ENCODE measurements around the gene CRACDL. TPM values are rescaled to one million over a fixed set of nuclear protein-coding genes. Genes with fewer than 3 reads are reported as not detected.
A peak's percentile ranks its signal among the peaks of the same experiment; 100 is the strongest.

CRACDL gene
- total RNA-seq, 1 donor from 2014 or later = 1.6 TPM

DNA sequence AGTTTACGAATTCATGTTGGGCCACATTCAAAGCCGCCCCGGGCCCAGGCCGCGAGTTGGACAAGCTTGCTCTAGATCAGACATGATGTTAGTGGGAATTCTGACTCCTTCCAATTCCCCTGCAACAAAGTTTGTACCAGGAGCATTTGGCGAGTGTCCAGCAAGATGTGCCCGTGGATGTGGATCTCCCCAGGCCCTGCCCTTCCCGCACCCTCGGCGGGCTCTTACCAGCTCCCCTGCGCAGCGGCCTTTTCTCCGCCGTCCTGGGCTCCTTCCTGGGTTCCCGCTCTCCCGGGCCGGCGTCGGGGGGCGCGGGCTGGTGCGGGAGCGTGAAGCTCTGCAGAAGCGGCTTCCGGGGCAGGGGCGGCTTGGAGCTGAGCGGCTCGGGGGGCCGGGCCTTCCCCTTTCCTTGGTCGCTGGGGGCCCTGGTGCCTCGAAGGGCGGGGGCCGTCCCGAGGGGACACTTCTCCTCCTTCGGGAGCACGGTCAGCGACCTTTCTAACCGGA, 114.3 kb downstream of the CRACDL start:
- no peak for DNase-seq (ENCODE audit: low spot score, unreplicated experiment)
- H3K36me3 Mint-ChIP-seq (ENCODE audit: insufficient read depth) = no peaks in the 10 kb centered on the region
- H3K4me1 Mint-ChIP-seq (ENCODE audit: low read depth) = peaks cover 2% of the 10 kb centered on the region
- H3K27ac Mint-ChIP-seq = no peak overlapping the region
- TF ChIP-seq, protein P1, sequence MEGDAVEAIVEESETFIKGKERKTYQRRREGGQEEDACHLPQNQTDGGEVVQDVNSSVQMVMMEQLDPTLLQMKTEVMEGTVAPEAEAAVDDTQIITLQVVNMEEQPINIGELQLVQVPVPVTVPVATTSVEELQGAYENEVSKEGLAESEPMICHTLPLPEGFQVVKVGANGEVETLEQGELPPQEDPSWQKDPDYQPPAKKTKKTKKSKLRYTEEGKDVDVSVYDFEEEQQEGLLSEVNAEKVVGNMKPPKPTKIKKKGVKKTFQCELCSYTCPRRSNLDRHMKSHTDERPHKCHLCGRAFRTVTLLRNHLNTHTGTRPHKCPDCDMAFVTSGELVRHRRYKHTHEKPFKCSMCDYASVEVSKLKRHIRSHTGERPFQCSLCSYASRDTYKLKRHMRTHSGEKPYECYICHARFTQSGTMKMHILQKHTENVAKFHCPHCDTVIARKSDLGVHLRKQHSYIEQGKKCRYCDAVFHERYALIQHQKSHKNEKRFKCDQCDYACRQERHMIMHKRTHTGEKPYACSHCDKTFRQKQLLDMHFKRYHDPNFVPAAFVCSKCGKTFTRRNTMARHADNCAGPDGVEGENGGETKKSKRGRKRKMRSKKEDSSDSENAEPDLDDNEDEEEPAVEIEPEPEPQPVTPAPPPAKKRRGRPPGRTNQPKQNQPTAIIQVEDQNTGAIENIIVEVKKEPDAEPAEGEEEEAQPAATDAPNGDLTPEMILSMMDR (IDR thresholded peaks at IDR 0.05; ENCODE audit: unreplicated experiment) = no peak
- peaks cover 52% of the 10 kb centered on the region for H3K27me3 Mint-ChIP-seq
- H3K4me3 Mint-ChIP-seq (ENCODE audit: low read depth) = peak overlapping the region; percentile 6
- H3K9me3 Mint-ChIP-seq (ENCODE audit: low read depth) = no peaks in the 10 kb centered on the region

DNA sequence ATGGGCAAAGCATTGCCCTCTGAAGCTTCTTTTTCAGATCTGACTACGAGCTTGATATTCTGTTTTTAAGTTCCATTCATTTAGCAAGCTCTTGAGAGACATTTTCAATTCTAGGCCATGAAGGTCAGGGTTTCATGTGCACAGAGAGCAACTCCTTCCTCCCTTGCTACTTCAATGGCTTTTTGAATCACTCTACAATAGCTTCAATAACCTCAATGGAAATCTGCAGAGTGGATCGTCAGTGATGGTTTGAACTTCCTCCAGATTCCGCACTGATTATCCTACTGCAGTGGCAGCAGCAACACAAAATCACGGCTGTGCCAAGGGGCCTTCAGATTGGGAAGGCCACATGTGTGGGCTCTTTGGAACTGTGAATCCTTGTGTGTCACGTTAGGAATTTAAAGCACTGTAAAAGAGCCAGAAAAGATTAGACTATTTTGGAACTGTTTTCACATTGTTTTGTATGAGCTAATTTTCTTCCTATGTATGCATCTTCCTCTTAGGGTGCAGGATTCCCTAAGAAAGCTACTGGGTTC, 116.7 kb downstream of the CRACDL start:
- H3K36me3 Mint-ChIP-seq (ENCODE audit: insufficient read depth) = no peaks in the 10 kb centered on the region
- no peak for DNase-seq (ENCODE audit: low spot score, unreplicated experiment)
- peaks cover 40% of the 10 kb centered on the region for H3K27me3 Mint-ChIP-seq
- H3K4me1 Mint-ChIP-seq (ENCODE audit: low read depth) = peaks cover 2% of the 10 kb centered on the region
- no peaks in the 10 kb centered on the region for H3K9me3 Mint-ChIP-seq (ENCODE audit: low read depth)
- H3K27ac Mint-ChIP-seq = no peak overlapping the region
- no peak overlapping the region for H3K4me3 Mint-ChIP-seq (ENCODE audit: low read depth)
- TF ChIP-seq, protein P1 (IDR thresholded peaks at IDR 0.05; ENCODE audit: unreplicated experiment) = no peak

DNA sequence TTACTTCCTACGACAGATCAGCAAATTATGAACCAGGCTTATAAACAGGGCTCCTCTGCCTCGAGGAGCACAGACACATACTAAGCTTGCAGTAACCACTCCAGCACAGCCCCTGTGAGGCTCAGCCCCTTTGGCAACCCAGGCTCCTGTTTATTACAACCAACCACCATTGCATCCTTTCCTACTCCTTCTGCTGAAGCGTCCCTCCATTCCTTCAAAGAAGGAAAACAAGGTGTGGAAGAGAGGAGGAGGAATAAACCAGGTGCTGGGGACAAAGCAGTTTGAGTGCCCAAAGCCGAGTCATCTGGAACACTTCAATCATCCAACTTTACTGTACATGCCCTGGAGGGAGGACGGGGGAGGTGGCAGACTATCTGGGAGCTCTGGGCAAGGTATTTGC, 117.9 kb downstream of the CRACDL start:
- Mint-ChIP-seq H3K27ac (no peak overlapping the region), H3K9me3 (ENCODE audit: low read depth) (no peaks in the 10 kb centered on the region), H3K36me3 (ENCODE audit: insufficient read depth) (no peaks in the 10 kb centered on the region), H3K27me3 (peaks cover 31% of the 10 kb centered on the region), H3K4me1 (ENCODE audit: low read depth) (no peaks in the 10 kb centered on the region), H3K4me3 (ENCODE audit: low read depth) (no peak overlapping the region)
- TF ChIP-seq, protein P1 (IDR thresholded peaks at IDR 0.05; ENCODE audit: unreplicated experiment) = no peak
- no peak for DNase-seq (ENCODE audit: low spot score, unreplicated experiment)

DNA sequence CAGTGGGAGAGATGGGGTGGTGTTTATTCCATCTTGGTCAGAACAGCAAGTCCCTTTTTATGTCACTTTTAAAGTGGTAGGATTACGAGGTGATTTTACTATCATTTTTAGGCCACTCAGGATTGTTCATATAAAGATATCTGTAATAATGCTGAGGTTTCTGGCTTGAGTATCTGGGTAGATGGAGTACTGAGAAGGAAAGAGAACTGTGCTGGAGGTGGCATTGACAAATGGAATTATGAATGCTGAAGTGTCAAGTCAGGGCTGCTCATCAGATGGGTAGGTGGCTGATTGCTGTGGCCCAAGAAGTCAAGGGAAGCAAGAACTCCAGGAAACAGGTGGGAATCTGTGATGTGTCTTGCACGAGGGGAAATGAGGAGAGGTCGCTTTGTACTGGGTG, 119.7 kb downstream of the CRACDL start:
- DNase-seq (ENCODE audit: low spot score, unreplicated experiment) = no peak
- Mint-ChIP-seq H3K27me3 (peaks cover 32% of the 10 kb centered on the region), H3K9me3 (ENCODE audit: low read depth) (no peaks in the 10 kb centered on the region), H3K4me1 (ENCODE audit: low read depth) (no peaks in the 10 kb centered on the region), H3K27ac (no peak overlapping the region), H3K36me3 (ENCODE audit: insufficient read depth) (no peaks in the 10 kb centered on the region), H3K4me3 (ENCODE audit: low read depth) (no peak overlapping the region)
- TF ChIP-seq, protein P1 (IDR thresholded peaks at IDR 0.05; ENCODE audit: unreplicated experiment) = no peak

DNA sequence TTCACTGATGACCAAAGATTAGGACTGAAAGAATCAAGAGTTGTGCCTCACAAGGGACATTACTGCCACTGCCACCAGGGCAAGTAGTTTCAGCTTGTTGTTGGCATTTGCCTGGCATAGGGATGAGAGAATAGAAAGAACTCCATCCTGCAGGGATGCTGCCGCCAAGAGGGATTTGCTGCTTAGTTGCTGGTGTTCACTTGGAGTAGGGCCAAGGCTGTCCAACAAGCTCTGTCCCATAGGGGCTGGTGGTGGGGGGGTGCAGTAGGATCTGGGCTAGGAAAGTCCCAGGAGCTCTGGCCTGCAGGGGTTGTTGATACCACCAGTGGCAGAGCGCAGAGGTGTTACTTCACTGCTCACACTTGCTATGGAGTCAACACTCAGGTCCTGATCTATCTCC, 120.2 kb downstream of the CRACDL start:
- DNase-seq (ENCODE audit: low spot score, unreplicated experiment) = no peak
- H3K27me3 Mint-ChIP-seq = peaks cover 28% of the 10 kb centered on the region
- TF ChIP-seq, protein P1 (IDR thresholded peaks at IDR 0.05; ENCODE audit: unreplicated experiment) = no peak
- no peak overlapping the region for H3K4me3 Mint-ChIP-seq (ENCODE audit: low read depth)
- no peaks in the 10 kb centered on the region for H3K9me3 Mint-ChIP-seq (ENCODE audit: low read depth)
- H3K36me3 Mint-ChIP-seq (ENCODE audit: insufficient read depth) = no peaks in the 10 kb centered on the region
- no peaks in the 10 kb centered on the region for H3K4me1 Mint-ChIP-seq (ENCODE audit: low read depth)
- no peak overlapping the region for H3K27ac Mint-ChIP-seq
